Measurements from ENCODE around the gene PRSS12.
A peak's percentile ranks its signal among the peaks of the same experiment; 100 is the strongest.

Gene PRSS12

GRCh38 chr4:118290951-118291350, 61.9 kb downstream of the PRSS12 start:
- no peak overlapping the region for H3K4me3 ChIP-seq (ENCODE audit: low read depth, low read length)
- no peak for DNase-seq (ENCODE audit: low read depth)
- TF ChIP-seq, protein P1, sequence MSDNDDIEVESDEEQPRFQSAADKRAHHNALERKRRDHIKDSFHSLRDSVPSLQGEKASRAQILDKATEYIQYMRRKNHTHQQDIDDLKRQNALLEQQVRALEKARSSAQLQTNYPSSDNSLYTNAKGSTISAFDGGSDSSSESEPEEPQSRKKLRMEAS (IDR thresholded peaks at IDR 0.05; ENCODE audit: low read depth, low read length), result no peak
- no peak for TF ChIP-seq MYC (IDR thresholded peaks at IDR 0.05; ENCODE audit: low read depth, low read length)

- H3K4me3 ChIP-seq (ENCODE audit: low read depth, low read length), result no peak overlapping the region
- no peak for DNase-seq (ENCODE audit: low read depth)
- TF ChIP-seq POLR2A (IDR thresholded peaks at IDR 0.05; ENCODE audit: extremely low read depth, insufficient read length), result no peak
- TF ChIP-seq MYC (IDR thresholded peaks at IDR 0.05; ENCODE audit: low read depth, low read length), result no peak
- TF ChIP-seq, protein P2, sequence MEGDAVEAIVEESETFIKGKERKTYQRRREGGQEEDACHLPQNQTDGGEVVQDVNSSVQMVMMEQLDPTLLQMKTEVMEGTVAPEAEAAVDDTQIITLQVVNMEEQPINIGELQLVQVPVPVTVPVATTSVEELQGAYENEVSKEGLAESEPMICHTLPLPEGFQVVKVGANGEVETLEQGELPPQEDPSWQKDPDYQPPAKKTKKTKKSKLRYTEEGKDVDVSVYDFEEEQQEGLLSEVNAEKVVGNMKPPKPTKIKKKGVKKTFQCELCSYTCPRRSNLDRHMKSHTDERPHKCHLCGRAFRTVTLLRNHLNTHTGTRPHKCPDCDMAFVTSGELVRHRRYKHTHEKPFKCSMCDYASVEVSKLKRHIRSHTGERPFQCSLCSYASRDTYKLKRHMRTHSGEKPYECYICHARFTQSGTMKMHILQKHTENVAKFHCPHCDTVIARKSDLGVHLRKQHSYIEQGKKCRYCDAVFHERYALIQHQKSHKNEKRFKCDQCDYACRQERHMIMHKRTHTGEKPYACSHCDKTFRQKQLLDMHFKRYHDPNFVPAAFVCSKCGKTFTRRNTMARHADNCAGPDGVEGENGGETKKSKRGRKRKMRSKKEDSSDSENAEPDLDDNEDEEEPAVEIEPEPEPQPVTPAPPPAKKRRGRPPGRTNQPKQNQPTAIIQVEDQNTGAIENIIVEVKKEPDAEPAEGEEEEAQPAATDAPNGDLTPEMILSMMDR (IDR thresholded peaks at IDR 0.05; ENCODE audit: low read depth, low read length), result no peak
- TF ChIP-seq, protein P1 (IDR thresholded peaks at IDR 0.05; ENCODE audit: low read depth, low read length), result no peak
Measured at GRCh38 chr4:118289794-118290193, 63.0 kb downstream of the PRSS12 start.

DNA sequence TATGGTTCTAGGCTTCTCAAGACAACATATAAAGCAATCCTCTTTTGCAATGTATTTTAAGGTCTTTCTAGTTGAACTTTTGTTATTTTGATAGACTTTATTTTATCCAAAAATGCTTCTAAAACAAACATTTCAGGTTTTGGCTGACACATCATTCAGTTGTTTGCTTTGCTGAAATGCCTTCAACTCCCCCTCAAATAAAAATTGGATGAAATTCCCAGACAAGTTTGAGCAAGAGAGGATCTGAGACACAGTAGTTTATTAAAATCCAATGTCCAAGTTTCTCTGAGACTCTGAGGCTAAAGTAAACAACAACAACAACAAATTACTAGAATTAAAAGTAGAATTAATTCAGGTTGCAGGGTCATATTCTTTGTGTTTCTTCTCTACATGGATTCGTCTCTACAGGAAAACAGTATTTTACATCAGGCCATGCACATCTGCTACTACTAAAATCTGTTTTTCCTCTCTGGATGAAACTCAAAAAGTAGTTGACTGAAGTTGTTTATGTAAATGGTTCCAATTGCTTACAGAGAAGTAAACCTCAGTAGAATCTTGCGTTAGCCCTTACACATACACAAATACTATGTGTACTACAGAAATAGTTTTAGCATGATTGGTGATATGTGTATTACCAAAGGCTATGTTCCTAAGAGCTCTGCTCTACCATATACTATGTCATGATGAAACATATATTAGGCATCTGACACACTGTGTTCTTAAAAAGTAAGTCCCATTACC, 64.9 kb downstream of the PRSS12 start:
- DNase-seq (ENCODE audit: low read depth), result no peak
- H3K4me3 ChIP-seq (ENCODE audit: low read depth, low read length), result no peak overlapping the region
- TF ChIP-seq POLR2A (IDR thresholded peaks at IDR 0.05; ENCODE audit: extremely low read depth, insufficient read length) (no peak), MYC (IDR thresholded peaks at IDR 0.05; ENCODE audit: low read depth, low read length) (no peak)
- TF ChIP-seq, protein P1 (IDR thresholded peaks at IDR 0.05; ENCODE audit: low read depth, low read length), result no peak
- TF ChIP-seq, protein P2 (IDR thresholded peaks at IDR 0.05; ENCODE audit: low read depth, low read length), result no peak

- H3K4me3 ChIP-seq (ENCODE audit: low read depth, low read length), result no peak overlapping the region
- TF ChIP-seq, protein P1 (IDR thresholded peaks at IDR 0.05; ENCODE audit: low read depth, low read length), result no peak
- TF ChIP-seq MYC (IDR thresholded peaks at IDR 0.05; ENCODE audit: low read depth, low read length) (no peak), POLR2A (IDR thresholded peaks at IDR 0.05; ENCODE audit: extremely low read depth, insufficient read length) (no peak)
- TF ChIP-seq, protein P2 (IDR thresholded peaks at IDR 0.05; ENCODE audit: low read depth, low read length), result no peak
- DNase-seq (ENCODE audit: low read depth), result no peak
Measured at GRCh38 chr4:118286685-118287084, 66.1 kb downstream of the PRSS12 start.

- H3K4me3 ChIP-seq (ENCODE audit: low read depth, low read length), result no peak overlapping the region
- no peak for TF ChIP-seq POLR2A (IDR thresholded peaks at IDR 0.05; ENCODE audit: extremely low read depth, insufficient read length)
- TF ChIP-seq, protein P1 (IDR thresholded peaks at IDR 0.05; ENCODE audit: low read depth, low read length), result no peak
- TF ChIP-seq, protein P2 (IDR thresholded peaks at IDR 0.05; ENCODE audit: low read depth, low read length), result no peak
- TF ChIP-seq MYC (IDR thresholded peaks at IDR 0.05; ENCODE audit: low read depth, low read length), result no peak
- DNase-seq (ENCODE audit: low read depth), result no peak
Measured at GRCh38 chr4:118285931-118286330, 66.9 kb downstream of the PRSS12 start.

- TF ChIP-seq MYC (IDR thresholded peaks at IDR 0.05; ENCODE audit: low read depth, low read length), result peak; percentile 18; the same call in 1 of the 2 replicates
- TF ChIP-seq, protein P1 (IDR thresholded peaks at IDR 0.05; ENCODE audit: low read depth, low read length), result peak; percentile 97
- TF ChIP-seq, protein P2 (IDR thresholded peaks at IDR 0.05; ENCODE audit: low read depth, low read length), result no peak
- no peak overlapping the region for H3K4me3 ChIP-seq (ENCODE audit: low read depth, low read length)
- DNase-seq (ENCODE audit: low read depth), result peak; percentile 91
Measured at GRCh38 chr4:118284169-118284568, 68.6 kb downstream of the PRSS12 start.

All from NB4 (cell line).